H1 (cell line): Measurements from ENCODE around the gene SIGLEC7.

Experiments used
- BCL11A ChIP-seq, 2 experiments: IDR thresholded peaks; one replicate each; pipeline ENCODE4 v1.6.1; 2011; ENCODE audit warnings: low read depth in 2 of 2, low read length in 2 of 2, mild to moderate bottlenecking in 2 of 2
- CTCF ChIP-seq, 3 experiments: IDR thresholded peaks; 1 replicate in 2 of 3; 2 replicates in 1 of 3; pipeline versions ENCODE4 v1.5.1 to v1.6.1; 2011; ENCODE audit warnings: low read length in 3 of 3, mild to moderate bottlenecking in 3 of 3, inconsistent platforms in 2 of 3, low read depth in 1 of 3, moderate library complexity in 1 of 3; ENCODE audit not compliant: insufficient read depth in 1 of 3; ENCODE audit errors: control extremely low read depth in 1 of 3
- POU5F1 ChIP-seq: IDR thresholded peaks from 2 replicates; pipeline ENCODE4 v1.6.1; 2011; ENCODE audit warnings: low read depth, mild to moderate bottlenecking, low read length, moderate library complexity

- TF ChIP-seq BCL11A (IDR thresholded peaks at IDR 0.05; ENCODE audit: low read depth in 2 of 2, low read length in 2 of 2) (no peak), CTCF (IDR thresholded peaks at IDR 0.05; ENCODE audit: control extremely low read depth in 1 of 3, insufficient read depth in 1 of 3, low read depth in 1 of 3, low read length in 3 of 3) (no peak), POU5F1 (no peak)
Measured at GRCh38 chr19:51124729-51125128, 17.4 kb upstream of the SIGLEC7 start, which contains the start of gene SIGLEC9.
